Mesothelial cell of epicardium (in vitro differentiated cells): ENCODE data around the gene DERA. TPM values are rescaled to one million over a fixed set of nuclear protein-coding genes. Genes with fewer than 3 reads are reported as not detected.

ENCODE experiments used
- DNase-seq, 2 experiments: peaks; one replicate each; pipeline ENCODE4 v3.0.0; 2021; ENCODE audit warnings: low spot score in 2 of 2; ENCODE audit not compliant: unreplicated experiment in 2 of 2
- H3K27ac Mint-ChIP-seq: 2 replicates; pipeline ENCODE4 v1.8.0; 2021; ENCODE audit warnings: mixed read lengths
- H3K27me3 Mint-ChIP-seq: 2 replicates; pipeline ENCODE4 v1.8.0; 2021; ENCODE audit warnings: low read depth, mixed read lengths
- H3K36me3 Mint-ChIP-seq: 2 replicates; pipeline ENCODE4 v1.8.0; 2021; ENCODE audit warnings: mixed read lengths
- H3K4me1 Mint-ChIP-seq: 2 replicates; pipeline ENCODE4 v1.8.0; 2021; ENCODE audit warnings: mixed read lengths
- H3K4me3 Mint-ChIP-seq: 2 replicates; pipeline ENCODE4 v1.8.0; 2021; ENCODE audit warnings: mild to moderate bottlenecking, moderate library complexity, mixed read lengths
- H3K9me3 Mint-ChIP-seq: 2 replicates; pipeline ENCODE4 v1.8.0; 2021; ENCODE audit warnings: mixed read lengths
- total RNA-seq: library from RNA; stranded (reverse); gene quantifications from 3 replicates; pipeline ENCODE4 v1.2.1, GENCODE V29; 2021
- TF ChIP-seq, protein P1 (sequence below): fragments of 200-600 bp; sonication (generic); IDR thresholded peaks from one replicate; pipeline ENCODE4 v1.5.0; 2021; ENCODE audit warnings: antibody characterized with exemption; ENCODE audit not compliant: unreplicated experiment

The DERA gene
- total RNA-seq, 1 donor from 2014 or later: 18.4 TPM

DNA sequence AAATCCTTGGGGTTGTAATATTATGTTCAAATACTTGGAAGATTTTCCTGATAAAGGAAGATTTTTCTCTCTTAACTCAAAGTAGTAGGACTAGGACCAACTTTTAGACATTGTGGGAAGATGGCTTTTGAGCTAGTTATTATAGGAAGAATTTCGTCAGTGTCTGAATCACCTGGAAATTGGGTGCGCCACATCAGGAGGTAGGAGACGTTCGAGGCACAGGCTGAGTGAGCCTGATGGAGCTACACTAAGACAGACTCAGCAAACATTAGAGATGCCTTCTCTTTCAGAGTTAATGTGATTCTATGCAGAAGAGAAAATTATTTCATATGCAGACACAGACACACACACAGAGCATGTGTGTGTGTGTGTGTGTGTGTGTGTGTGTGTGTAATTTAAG, 84.7 kb downstream of the DERA start:
- Mint-ChIP-seq H3K4me3 (no peak overlapping the region), H3K27ac (no peak overlapping the region), H3K36me3 (peaks cover 6% of the 10 kb centered on the region), H3K27me3 (no peaks in the 10 kb centered on the region), H3K4me1 (peaks cover 9% of the 10 kb centered on the region), H3K9me3 (peaks cover 6% of the 10 kb centered on the region)
- TF ChIP-seq, protein P1, sequence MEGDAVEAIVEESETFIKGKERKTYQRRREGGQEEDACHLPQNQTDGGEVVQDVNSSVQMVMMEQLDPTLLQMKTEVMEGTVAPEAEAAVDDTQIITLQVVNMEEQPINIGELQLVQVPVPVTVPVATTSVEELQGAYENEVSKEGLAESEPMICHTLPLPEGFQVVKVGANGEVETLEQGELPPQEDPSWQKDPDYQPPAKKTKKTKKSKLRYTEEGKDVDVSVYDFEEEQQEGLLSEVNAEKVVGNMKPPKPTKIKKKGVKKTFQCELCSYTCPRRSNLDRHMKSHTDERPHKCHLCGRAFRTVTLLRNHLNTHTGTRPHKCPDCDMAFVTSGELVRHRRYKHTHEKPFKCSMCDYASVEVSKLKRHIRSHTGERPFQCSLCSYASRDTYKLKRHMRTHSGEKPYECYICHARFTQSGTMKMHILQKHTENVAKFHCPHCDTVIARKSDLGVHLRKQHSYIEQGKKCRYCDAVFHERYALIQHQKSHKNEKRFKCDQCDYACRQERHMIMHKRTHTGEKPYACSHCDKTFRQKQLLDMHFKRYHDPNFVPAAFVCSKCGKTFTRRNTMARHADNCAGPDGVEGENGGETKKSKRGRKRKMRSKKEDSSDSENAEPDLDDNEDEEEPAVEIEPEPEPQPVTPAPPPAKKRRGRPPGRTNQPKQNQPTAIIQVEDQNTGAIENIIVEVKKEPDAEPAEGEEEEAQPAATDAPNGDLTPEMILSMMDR: no peak
- no peak for DNase-seq

DNA sequence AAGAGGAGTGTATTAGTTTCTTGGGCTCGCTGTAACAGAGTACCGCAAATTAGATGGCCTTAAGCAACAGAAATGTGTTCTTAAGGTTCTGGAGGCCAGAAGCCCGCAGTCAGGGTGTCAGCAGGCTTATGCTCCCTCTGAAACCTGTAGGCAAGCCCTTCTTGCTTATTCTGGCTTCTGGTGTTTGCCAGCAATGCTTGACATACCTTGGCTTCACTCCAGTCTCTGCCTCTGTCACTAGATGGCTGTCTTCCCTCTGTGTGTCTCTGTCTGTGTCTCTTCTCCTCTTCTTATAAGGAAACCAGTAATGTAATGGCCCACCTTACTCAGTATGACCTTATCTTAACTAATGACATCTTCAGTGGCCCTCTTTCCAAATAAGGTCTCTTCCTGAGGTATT, 85.1 kb downstream of the DERA start:
- Mint-ChIP-seq H3K27me3 (no peaks in the 10 kb centered on the region), H3K4me1 (peaks cover 9% of the 10 kb centered on the region), H3K36me3 (peaks cover 1% of the 10 kb centered on the region), H3K27ac (no peak overlapping the region), H3K4me3 (no peak overlapping the region), H3K9me3 (peaks cover 1% of the 10 kb centered on the region)
- no peak for DNase-seq
- TF ChIP-seq, protein P1: no peak

- peaks cover 9% of the 10 kb centered on the region for H3K4me1 Mint-ChIP-seq
Measured at GRCh38 chr12:15996948-15997347, 85.8 kb downstream of the DERA start.

GRCh38 chr12:15997910-15998309, 86.8 kb downstream of the DERA start:
- Mint-ChIP-seq H3K4me3 (no peak overlapping the region), H3K9me3 (no peaks in the 10 kb centered on the region), H3K27me3 (no peaks in the 10 kb centered on the region), H3K4me1 (peaks cover 3% of the 10 kb centered on the region), H3K36me3 (no peaks in the 10 kb centered on the region), H3K27ac (no peak overlapping the region)
- DNase-seq: no peak
- TF ChIP-seq, protein P1: no peak

More at GRCh38 chr12:15996948-15997347, 85.8 kb downstream of the DERA start:
- H3K4me3 Mint-ChIP-seq: no peak overlapping the region
- no peak for DNase-seq
- no peaks in the 10 kb centered on the region for H3K27me3 Mint-ChIP-seq
- TF ChIP-seq, protein P1: no peak
- no peaks in the 10 kb centered on the region for H3K36me3 Mint-ChIP-seq
- H3K27ac Mint-ChIP-seq: no peak overlapping the region
- no peaks in the 10 kb centered on the region for H3K9me3 Mint-ChIP-seq

DNA sequence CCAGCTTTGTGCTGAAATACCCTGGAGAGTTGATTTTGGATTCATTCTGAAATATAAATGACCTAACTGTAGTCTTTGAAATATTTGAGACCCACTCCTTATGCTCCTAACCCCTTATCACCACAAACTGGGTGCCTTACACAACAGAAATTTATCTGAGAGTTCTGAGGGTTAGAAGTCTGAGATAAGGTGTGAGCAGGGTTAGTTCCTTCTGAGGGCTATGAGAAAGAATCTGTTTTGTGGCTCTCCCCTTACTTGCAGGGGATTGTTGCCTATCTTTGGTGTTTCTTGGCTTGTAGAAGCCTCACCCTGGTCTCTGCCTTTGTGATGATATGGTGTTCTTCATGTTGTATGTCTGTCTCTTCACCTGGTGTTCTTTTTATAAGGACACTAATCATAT, 91.7 kb downstream of the DERA start:
- no peak for DNase-seq
- Mint-ChIP-seq H3K27me3 (no peaks in the 10 kb centered on the region), H3K4me3 (no peak overlapping the region), H3K4me1 (no peaks in the 10 kb centered on the region), H3K36me3 (no peaks in the 10 kb centered on the region), H3K9me3 (no peaks in the 10 kb centered on the region), H3K27ac (no peak overlapping the region)
- TF ChIP-seq, protein P1: no peak

- H3K36me3 Mint-ChIP-seq: peaks cover 3% of the 10 kb centered on the region
- TF ChIP-seq, protein P1: no peak
- no peaks in the 10 kb centered on the region for H3K9me3 Mint-ChIP-seq
- H3K27ac Mint-ChIP-seq: no peak overlapping the region
- no peak for DNase-seq
- no peak overlapping the region for H3K4me3 Mint-ChIP-seq
- H3K27me3 Mint-ChIP-seq: no peaks in the 10 kb centered on the region
- no peaks in the 10 kb centered on the region for H3K4me1 Mint-ChIP-seq
Measured at GRCh38 chr12:16003460-16003859, 92.3 kb downstream of the DERA start.
